ENCODE measurements around the gene ANK3.
"Not testable (repeated sequence)": the region's sequence is repeated elsewhere in the genome, so short reads cannot be mapped to it uniquely, and the experiment has no call there.

Gene ANK3

DNA sequence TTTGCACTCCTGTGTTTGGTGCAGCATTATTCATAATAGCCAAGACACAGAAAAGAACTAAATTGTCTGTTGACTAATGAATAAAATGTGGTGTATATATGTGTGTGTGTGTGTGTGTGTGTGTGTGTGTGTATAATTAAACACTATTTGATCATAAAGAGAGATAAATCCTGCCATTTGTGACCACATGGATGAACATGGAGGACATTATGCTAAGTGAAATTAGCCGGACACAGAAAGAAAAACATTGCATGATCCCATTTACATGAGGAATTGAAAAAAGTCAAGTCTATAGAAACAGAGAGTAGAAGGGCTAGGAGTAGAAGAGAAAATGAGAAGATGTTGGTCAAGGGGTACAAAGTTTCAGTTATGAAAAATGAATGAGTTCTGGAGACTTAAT lies 85.9 kb downstream of the ANK3 start:
- ATAC-seq (replicated peaks; ENCODE audit: extremely low read depth, poor library complexity, severe bottlenecking) (no peak), DNase-seq (ENCODE audit: low spot score in 2 of 2) (no peak)
- Mint-ChIP-seq H3K36me3 (ENCODE audit: insufficient read depth) (peaks cover under 1% of the 10 kb centered on the region), H3K27ac (ENCODE audit: low read depth) (no peak overlapping the region), H3K4me1 (peaks cover 17% of the 10 kb centered on the region), H3K4me3 (no peak overlapping the region), H3K9me3 (no peaks in the 10 kb centered on the region), H3K27me3 (no peaks in the 10 kb centered on the region)

GRCh38 chr10:60299961-60300883 lies 89.5 kb downstream of the ANK3 start:
- no peaks in the 10 kb centered on the region for H3K9me3 Mint-ChIP-seq
- ATAC-seq (replicated peaks; ENCODE audit: extremely low read depth, poor library complexity, severe bottlenecking) (no peak), DNase-seq (ENCODE audit: low spot score in 2 of 2) (no peak)
- H3K27me3 Mint-ChIP-seq = no peaks in the 10 kb centered on the region
- H3K4me3 Mint-ChIP-seq = no peak overlapping the region
- H3K4me1 Mint-ChIP-seq = peaks cover 12% of the 10 kb centered on the region
- H3K27ac Mint-ChIP-seq (ENCODE audit: low read depth) = no peak overlapping the region
- no peaks in the 10 kb centered on the region for H3K36me3 Mint-ChIP-seq (ENCODE audit: insufficient read depth)

DNA sequence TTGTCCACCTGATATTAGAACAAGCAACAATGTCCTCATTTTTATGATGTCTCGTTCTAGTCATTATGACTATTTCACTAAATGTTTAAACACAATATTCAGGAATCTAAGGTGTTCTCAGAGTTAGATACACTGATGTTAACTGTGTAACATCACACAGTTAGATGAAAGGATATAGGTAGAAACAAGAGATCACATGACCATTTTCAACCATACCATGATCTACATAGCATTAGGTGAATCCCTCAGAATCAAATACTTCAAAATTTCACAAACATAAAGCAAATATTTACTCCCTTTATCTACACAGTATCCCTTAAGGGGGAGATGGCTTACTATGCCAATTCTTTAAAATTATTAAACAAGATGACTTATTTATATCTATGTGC lies 90.3 kb downstream of the ANK3 start:
- no peaks in the 10 kb centered on the region for H3K36me3 Mint-ChIP-seq (ENCODE audit: insufficient read depth)
- no peak overlapping the region for H3K27ac Mint-ChIP-seq (ENCODE audit: low read depth)
- no peaks in the 10 kb centered on the region for H3K9me3 Mint-ChIP-seq
- ATAC-seq (replicated peaks; ENCODE audit: extremely low read depth, poor library complexity, severe bottlenecking) = no peak
- H3K27me3 Mint-ChIP-seq = no peaks in the 10 kb centered on the region
- peaks cover 5% of the 10 kb centered on the region for H3K4me1 Mint-ChIP-seq
- H3K4me3 Mint-ChIP-seq = no peak overlapping the region
- no peak for DNase-seq (ENCODE audit: low spot score in 2 of 2)

DNA sequence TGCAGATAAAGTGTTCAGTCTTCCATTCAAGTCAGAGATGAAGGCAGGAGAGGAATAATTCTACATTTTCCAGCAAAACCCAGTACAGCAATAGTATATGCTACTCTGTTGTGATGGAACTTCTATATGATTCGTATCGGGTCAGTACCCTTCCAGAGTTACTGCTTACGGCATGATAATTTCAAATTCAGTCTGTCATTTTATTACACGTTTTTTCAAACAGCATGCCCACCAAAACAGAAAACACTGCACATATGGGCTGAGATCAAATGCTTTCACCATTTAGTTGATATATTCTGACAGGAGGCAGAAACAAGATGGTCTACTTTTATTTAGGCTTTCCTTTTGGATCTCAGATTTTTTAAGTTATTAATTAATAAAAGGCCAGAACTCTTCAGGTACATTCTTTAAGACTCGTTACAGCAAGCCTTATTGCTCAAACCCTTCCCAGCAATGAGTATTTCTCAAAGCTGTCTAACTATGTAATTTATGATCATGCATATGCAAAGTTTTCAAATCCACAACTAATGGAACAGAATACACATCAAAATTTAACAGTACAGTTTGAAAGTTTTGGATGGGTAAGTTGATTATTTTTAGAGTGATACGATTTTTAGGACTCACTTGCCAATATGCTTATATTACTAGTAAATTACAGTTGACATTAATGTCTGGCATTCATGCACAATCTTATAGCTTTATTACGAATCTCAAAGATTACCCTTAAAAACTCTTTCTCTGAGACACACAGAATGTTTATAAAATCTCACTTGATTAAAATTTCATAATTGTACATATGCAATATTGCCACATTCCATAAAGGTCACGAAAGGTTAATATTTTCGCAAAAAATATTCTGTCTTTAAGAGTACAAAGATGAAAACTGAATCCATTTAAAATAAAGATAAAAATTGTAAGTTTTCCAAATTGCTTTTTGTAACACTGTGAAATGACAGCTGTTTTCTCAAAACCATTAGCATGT lies 91.0 kb downstream of the ANK3 start:
- no peaks in the 10 kb centered on the region for H3K27me3 Mint-ChIP-seq
- no peak for DNase-seq (ENCODE audit: low spot score in 2 of 2)
- H3K27ac Mint-ChIP-seq (ENCODE audit: low read depth) = no peak overlapping the region
- no peak overlapping the region for H3K4me3 Mint-ChIP-seq
- no peaks in the 10 kb centered on the region for H3K9me3 Mint-ChIP-seq
- peaks cover 5% of the 10 kb centered on the region for H3K4me1 Mint-ChIP-seq
- ATAC-seq (replicated peaks; ENCODE audit: extremely low read depth, poor library complexity, severe bottlenecking) = no peak
- H3K36me3 Mint-ChIP-seq (ENCODE audit: insufficient read depth) = peaks cover 2% of the 10 kb centered on the region

- H3K27me3 Mint-ChIP-seq = no peaks in the 10 kb centered on the region
- no peak for DNase-seq (ENCODE audit: low spot score in 2 of 2)
- H3K27ac Mint-ChIP-seq (ENCODE audit: low read depth) = no peak overlapping the region
- H3K4me3 Mint-ChIP-seq = no peak overlapping the region
- peaks cover 5% of the 10 kb centered on the region for H3K4me1 Mint-ChIP-seq
- H3K36me3 Mint-ChIP-seq (ENCODE audit: insufficient read depth) = peaks cover 2% of the 10 kb centered on the region
- no peak for ATAC-seq (replicated peaks; ENCODE audit: extremely low read depth, poor library complexity, severe bottlenecking)
- H3K9me3 Mint-ChIP-seq = no peaks in the 10 kb centered on the region
Measured at GRCh38 chr10:60296073-60296472, 93.6 kb downstream of the ANK3 start.

GRCh38 chr10:60295028-60295937 lies 94.4 kb downstream of the ANK3 start:
- H3K4me1 Mint-ChIP-seq = no peaks in the 10 kb centered on the region
- no peak overlapping the region for H3K4me3 Mint-ChIP-seq
- H3K27ac Mint-ChIP-seq (ENCODE audit: low read depth) = no peak overlapping the region
- peaks cover 2% of the 10 kb centered on the region for H3K36me3 Mint-ChIP-seq (ENCODE audit: insufficient read depth)
- no peaks in the 10 kb centered on the region for H3K9me3 Mint-ChIP-seq
- ATAC-seq (replicated peaks; ENCODE audit: extremely low read depth, poor library complexity, severe bottlenecking) (no peak), DNase-seq (ENCODE audit: low spot score in 2 of 2) (no peak)
- H3K27me3 Mint-ChIP-seq = no peaks in the 10 kb centered on the region

GRCh38 chr10:60293581-60294175 lies 96.0 kb downstream of the ANK3 start:
- no peak for DNase-seq (ENCODE audit: low spot score in 2 of 2)
- H3K9me3 Mint-ChIP-seq = no peaks in the 10 kb centered on the region
- H3K27me3 Mint-ChIP-seq = no peaks in the 10 kb centered on the region
- no peaks in the 10 kb centered on the region for H3K4me1 Mint-ChIP-seq
- H3K36me3 Mint-ChIP-seq (ENCODE audit: insufficient read depth) = peaks cover 2% of the 10 kb centered on the region
- no peak for ATAC-seq (replicated peaks; ENCODE audit: extremely low read depth, poor library complexity, severe bottlenecking)
- H3K4me3 Mint-ChIP-seq = no peak overlapping the region
- H3K27ac Mint-ChIP-seq (ENCODE audit: low read depth) = peak overlapping the region; percentile 41

DNA sequence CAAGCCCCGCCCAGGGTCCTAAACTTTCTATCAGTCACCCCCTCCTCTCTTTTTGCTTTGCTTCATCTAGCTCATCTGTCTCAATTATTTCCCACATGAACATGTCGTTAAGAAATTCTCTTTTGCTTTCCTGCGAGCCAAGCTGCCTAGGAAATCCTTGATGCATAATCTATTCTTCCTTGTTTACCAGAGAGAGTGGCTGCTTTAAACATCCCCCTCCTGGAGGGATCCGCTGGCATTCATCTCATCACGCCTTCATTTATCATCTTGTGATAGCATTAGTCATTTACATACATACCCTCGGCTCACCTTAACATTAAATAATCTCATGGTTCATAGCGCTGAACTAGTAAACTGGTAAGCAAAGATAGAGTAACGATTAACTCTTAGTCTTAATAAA lies 96.7 kb downstream of the ANK3 start:
- no peak for DNase-seq (ENCODE audit: low spot score in 2 of 2)
- ATAC-seq (replicated peaks; ENCODE audit: extremely low read depth, poor library complexity, severe bottlenecking) = no peak
- Mint-ChIP-seq H3K36me3 (ENCODE audit: insufficient read depth) (peaks cover 4% of the 10 kb centered on the region), H3K4me1 (peaks cover 5% of the 10 kb centered on the region), H3K4me3 (no peak overlapping the region), H3K27ac (ENCODE audit: low read depth) (no peak overlapping the region), H3K9me3 (no peaks in the 10 kb centered on the region), H3K27me3 (no peaks in the 10 kb centered on the region)

GRCh38 chr10:60292536-60292935 lies 97.1 kb downstream of the ANK3 start:
- not testable (repeated sequence) for ATAC-seq (replicated peaks; ENCODE audit: extremely low read depth, poor library complexity, severe bottlenecking); H3K36me3 Mint-ChIP-seq (ENCODE audit: insufficient read depth); DNase-seq (ENCODE audit: low spot score in 2 of 2); H3K9me3 Mint-ChIP-seq; H3K27ac Mint-ChIP-seq (ENCODE audit: low read depth); H3K4me3 Mint-ChIP-seq; H3K27me3 Mint-ChIP-seq; H3K4me1 Mint-ChIP-seq

DNA sequence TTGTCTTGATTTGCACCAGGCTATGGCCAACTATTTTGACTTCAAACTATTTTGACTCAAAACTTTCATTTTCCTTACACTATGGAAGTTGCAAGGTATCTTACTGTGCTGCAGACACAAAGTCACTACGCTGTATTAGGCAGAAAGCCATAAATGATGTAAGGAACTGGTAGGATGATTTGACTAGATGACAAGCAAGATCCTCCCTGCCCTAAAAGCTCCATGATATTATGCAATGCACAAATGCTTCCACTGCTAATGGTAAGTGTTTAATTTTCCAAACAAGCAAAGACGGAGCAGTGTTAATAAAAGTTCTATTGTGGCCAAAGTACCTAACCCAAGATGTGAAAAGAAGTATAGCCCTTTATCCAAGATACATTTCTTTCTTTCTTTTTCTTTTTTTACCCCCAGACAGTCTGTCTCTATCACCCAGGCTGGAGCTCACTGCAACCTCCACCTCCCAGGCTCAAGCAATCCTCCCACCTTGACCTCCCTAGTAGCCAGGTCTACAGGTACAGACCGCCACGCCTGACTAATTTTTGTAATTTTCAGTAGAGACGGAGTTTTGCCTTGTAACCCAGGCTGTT lies 98.2 kb downstream of the ANK3 start:
- no peaks in the 10 kb centered on the region for H3K27me3 Mint-ChIP-seq
- no peak overlapping the region for H3K27ac Mint-ChIP-seq (ENCODE audit: low read depth)
- DNase-seq (ENCODE audit: low spot score in 2 of 2) (no peak), ATAC-seq (replicated peaks; ENCODE audit: extremely low read depth, poor library complexity, severe bottlenecking) (no peak)
- H3K4me3 Mint-ChIP-seq = no peak overlapping the region
- no peaks in the 10 kb centered on the region for H3K9me3 Mint-ChIP-seq
- peaks cover 6% of the 10 kb centered on the region for H3K4me1 Mint-ChIP-seq
- peaks cover 4% of the 10 kb centered on the region for H3K36me3 Mint-ChIP-seq (ENCODE audit: insufficient read depth)

- DNase-seq (ENCODE audit: low spot score in 2 of 2) = no peak
- Mint-ChIP-seq H3K36me3 (ENCODE audit: insufficient read depth) (peaks cover 4% of the 10 kb centered on the region), H3K27me3 (no peaks in the 10 kb centered on the region), H3K27ac (ENCODE audit: low read depth) (no peak overlapping the region), H3K4me1 (peaks cover 6% of the 10 kb centered on the region), H3K4me3 (no peak overlapping the region), H3K9me3 (no peaks in the 10 kb centered on the region)
- no peak for ATAC-seq (replicated peaks; ENCODE audit: extremely low read depth, poor library complexity, severe bottlenecking)
Measured at GRCh38 chr10:60290558-60290957, 99.1 kb downstream of the ANK3 start.

Measured in central memory CD8-positive, alpha-beta T cell (primary cell).